HCT116 (cell line): ENCODE measurements around the gene CLEC16A.

Experiments
- CTCF ChIP-seq, 3 experiments: fragments of 200-600 bp in 1 of 3; sonication (generic) in 1 of 3; IDR thresholded peaks in 2 of 3; conservative IDR thresholded peaks in 1 of 3; 2 replicates each; pipeline ENCODE4 v1.5.1; 2012 to 2017; ENCODE audit warnings: low read depth in 2 of 3, low read length in 2 of 3, antibody characterized with exemption in 1 of 3, borderline replicate concordance in 1 of 3, control low read depth in 1 of 3, mild to moderate bottlenecking in 1 of 3, mixed read lengths in 1 of 3, mixed run types in 1 of 3, moderate library complexity in 1 of 3; ENCODE audit not compliant: insufficient read depth in 1 of 3
- EZH2 ChIP-seq: fragments of 200-600 bp; sonication (generic); IDR thresholded peaks from 2 replicates; pipeline ENCODE4 v1.6.1; 2017; ENCODE audit warnings: antibody characterized with exemption, mixed run types
- EZH2phosphoT487 ChIP-seq: fragments of 200-600 bp; IDR thresholded peaks from 2 replicates; pipeline ENCODE4 v1.6.1; 2018; ENCODE audit warnings: antibody characterized with exemption, borderline replicate concordance
- MAX ChIP-seq: IDR thresholded peaks from 2 replicates; pipeline ENCODE4 v1.6.1; 2012
- POLR2A ChIP-seq: IDR thresholded peaks from 2 replicates; pipeline ENCODE4 v1.7.0; 2011; ENCODE audit warnings: borderline replicate concordance; ENCODE audit not compliant: insufficient read depth, insufficient read length; ENCODE audit errors: extremely low read depth
- POLR2AphosphoS5 ChIP-seq: IDR thresholded peaks from 2 replicates; pipeline ENCODE4 v1.6.1; 2011; ENCODE audit warnings: mild to moderate bottlenecking, low read depth, low read length, moderate library complexity
- REST ChIP-seq: IDR thresholded peaks from 2 replicates; pipeline ENCODE4 v1.6.1; 2012; ENCODE audit warnings: low read depth
- SIN3A ChIP-seq: IDR thresholded peaks from 2 replicates; pipeline ENCODE4 v1.6.1; 2012; ENCODE audit warnings: low read depth
- ZNF274 ChIP-seq: fragments of 200-500 bp; sonication (Bioruptor generic); IDR thresholded peaks from 2 replicates; pipeline ENCODE4 v1.6.1; 2014; ENCODE audit warnings: mild to moderate bottlenecking, low read depth, low read length, inconsistent platforms

- TF ChIP-seq CTCF (IDR thresholded peaks at IDR 0.05 in 2 of 3, conservative IDR thresholded peaks at IDR 0.05 in 1 of 3; ENCODE audit: borderline replicate concordance in 1 of 3, insufficient read depth in 1 of 3, low read depth in 2 of 3, low read length in 2 of 3) (no peak), EZH2 (no peak), MAX (no peak), SIN3A (no peak), EZH2phosphoT487 (no peak), ZNF274 (no peak), POLR2AphosphoS5 (no peak), POLR2A (no peak), REST (no peak)
Measured at GRCh38 chr16:10911267-10911666, 33.1 kb upstream of the CLEC16A start.
